ENCODE results near the gene MUSTN1. TPM values are rescaled to one million over a fixed set of nuclear protein-coding genes. Genes with fewer than 3 reads are reported as not detected.

MUSTN1 gene
- polyA plus RNA-seq, 2 of the 4 experiments (the other 2 are of a cell fraction) = not detected

DNA sequence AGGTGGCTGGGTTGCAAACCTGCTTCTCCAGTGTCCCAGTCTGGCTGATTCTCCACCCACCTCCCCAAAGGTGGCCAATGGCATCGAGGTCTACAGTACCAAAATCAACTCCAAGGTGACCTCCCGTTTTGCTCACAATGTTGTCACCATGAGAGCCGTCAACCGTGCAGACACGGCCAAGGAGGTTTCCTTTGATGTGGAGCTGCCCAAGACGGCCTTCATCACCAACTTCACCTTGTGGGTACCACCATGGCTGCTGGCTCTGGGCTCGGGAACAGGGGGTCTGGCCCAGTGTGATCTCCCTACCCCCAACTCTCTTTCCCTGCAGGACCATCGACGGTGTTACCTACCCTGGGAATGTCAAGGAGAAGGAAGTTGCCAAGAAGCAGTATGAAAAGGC is 38.4 kb downstream of the MUSTN1 start:
- FAIRE-seq (no peak), DNase-seq (ENCODE audit: low read depth in 1 of 2, low spot score in 1 of 2) (no peak), ATAC-seq (no peak)
- ChIA-PET CTCF (no interaction called here), POLR2A (no interaction called here)
- no peaks in the 10 kb centered on the region for H3K9me3 ChIP-seq
- H3K4me2 ChIP-seq = no peak overlapping the region
- H3K27ac ChIP-seq = no peak overlapping the region
- WGBS (ENCODE audit: missing lambda C conversion rate) = 100% methylated on average over 2 of the region's 9 CpGs
- H3K4me1 ChIP-seq = no peaks in the 10 kb centered on the region
- H3K4me3 ChIP-seq = no peak overlapping the region
- TF ChIP-seq RCOR1 (IDR thresholded peaks at IDR 0.05; ENCODE audit: low read depth, low read length) = no peak

GRCh38 chr3:52795298-52795900 is 39.4 kb downstream of the MUSTN1 start:
- no peak overlapping the region for H3K4me2 ChIP-seq
- DNase-seq (ENCODE audit: low read depth in 1 of 2, low spot score in 1 of 2) (no peak), FAIRE-seq (no peak), ATAC-seq (no peak)
- no peak overlapping the region for H3K27ac ChIP-seq
- no peak overlapping the region for H3K4me3 ChIP-seq
- 51% methylated on average over 3 of the region's 9 CpGs for WGBS (ENCODE audit: missing lambda C conversion rate)
- CTCF ChIA-PET = interaction anchor here (0.5 to 3.6 kb wide), 3 partner anchors 20 to 295 kb away, joined by 3 to 11 read pairs (median 4); no protein-coding TSS in a partner anchor
- POLR2A ChIA-PET = no interaction called here
- H3K9me3 ChIP-seq = no peaks in the 10 kb centered on the region
- no peaks in the 10 kb centered on the region for H3K4me1 ChIP-seq
- TF ChIP-seq ZFP36 (IDR thresholded peaks at IDR 0.05; ENCODE audit: borderline replicate concordance, partially characterized antibody) (no peak), ELK1 (IDR thresholded peaks at IDR 0.05; ENCODE audit: low read depth, low read length) (no peak), PHF8 (IDR thresholded peaks at IDR 0.05; ENCODE audit: borderline replicate concordance, low read depth) (no peak), CHD2 (IDR thresholded peaks at IDR 0.05; ENCODE audit: low read length, partially characterized antibody) (no peak), CBX8 (IDR thresholded peaks at IDR 0.05) (no peak), ESRRA (IDR thresholded peaks at IDR 0.05; ENCODE audit: borderline replicate concordance, low read length) (no peak), TP53 (CRISPR knock-in tag; IDR thresholded peaks at IDR 0.05) (no peak), HEYL (CRISPR knock-in tag; IDR thresholded peaks at IDR 0.05) (no peak), JUN (IDR thresholded peaks at IDR 0.05) (no peak), FOXS1 (CRISPR knock-in tag; IDR thresholded peaks at IDR 0.05) (no peak), SMC3 (IDR thresholded peaks at IDR 0.05) (no peak), MAFK (IDR thresholded peaks at IDR 0.05; ENCODE audit: partially characterized antibody) (no peak), KDM5A (IDR thresholded peaks at IDR 0.05) (no peak)

DNA sequence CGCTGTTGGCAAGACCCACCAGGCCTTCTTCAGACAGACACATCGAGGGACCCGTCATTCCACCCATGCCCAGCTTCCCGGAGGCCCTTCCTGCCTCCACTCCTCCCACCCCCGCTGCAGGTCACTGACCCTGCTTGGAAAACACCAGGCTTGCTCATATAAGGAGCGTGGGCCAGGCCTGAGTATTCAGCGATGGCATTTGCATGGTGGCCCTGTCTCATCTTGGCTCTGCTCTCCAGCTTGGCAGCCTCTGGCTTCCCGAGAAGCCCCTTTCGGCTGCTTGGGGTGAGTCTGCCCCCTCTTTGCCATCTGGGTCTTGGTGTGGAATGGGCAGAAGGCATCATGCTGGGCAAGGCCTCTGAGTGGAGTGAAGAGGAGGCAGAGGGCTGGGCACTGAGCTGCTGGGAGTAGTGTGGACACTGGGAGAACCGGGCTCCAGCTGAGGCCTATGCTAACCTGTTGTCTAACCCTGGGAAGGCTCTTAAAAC is 40.2 kb downstream of the MUSTN1 start, which contains the start of gene ITIH3:
Gene ITIH3 (plus strand): TSS at position 185 of the 488 bp plus-strand sequence. CDS start 8 bp downstream, at position 193.
- H3K4me2 ChIP-seq = no peak within 1 kb of the TSS
- DNase-seq (ENCODE audit: low read depth in 1 of 2, low spot score in 1 of 2) (no peak), ATAC-seq (no peak), FAIRE-seq (no peak)
- TF ChIP-seq RCOR1 (IDR thresholded peaks at IDR 0.05; ENCODE audit: low read depth, low read length) (no peak), MAZ (IDR thresholded peaks at IDR 0.05; ENCODE audit: borderline replicate concordance, low read depth, low read length) (no peak), EP300 (IDR thresholded peaks at IDR 0.05) (no peak), PBX3 (IDR thresholded peaks at IDR 0.05) (no peak), BHLHE40 (IDR thresholded peaks at IDR 0.05; ENCODE audit: low read depth, low read length) (no peak), HOXB5 (CRISPR knock-in tag; IDR thresholded peaks at IDR 0.05) (no peak), ELK1 (IDR thresholded peaks at IDR 0.05; ENCODE audit: low read depth, low read length) (no peak), NR3C1 (IDR thresholded peaks at IDR 0.05) (no peak), KDM5A (IDR thresholded peaks at IDR 0.05) (no peak), ZNF302 (CRISPR knock-in tag; IDR thresholded peaks at IDR 0.05) (no peak), RNF2 (IDR thresholded peaks at IDR 0.05; ENCODE audit: borderline replicate concordance, low read depth) (no peak), JUN (IDR thresholded peaks at IDR 0.05) (no peak), TP53 (CRISPR knock-in tag; IDR thresholded peaks at IDR 0.05) (no peak), POLR2A (IDR thresholded peaks at IDR 0.05; ENCODE audit: low read length) (no peak), ZC3H11A (IDR thresholded peaks at IDR 0.05) (no peak), NPAS2 (CRISPR knock-in tag; IDR thresholded peaks at IDR 0.05; ENCODE audit: borderline replicate concordance) (no peak), RAD21 (conservative IDR thresholded peaks at IDR 0.05 in 1 of 2, IDR thresholded peaks at IDR 0.05 in 1 of 2) (no peak), KDM1A (IDR thresholded peaks at IDR 0.05; ENCODE audit: low read depth) (no peak), CBX8 (IDR thresholded peaks at IDR 0.05) (no peak)
- TF ChIP-seq, protein P1, sequence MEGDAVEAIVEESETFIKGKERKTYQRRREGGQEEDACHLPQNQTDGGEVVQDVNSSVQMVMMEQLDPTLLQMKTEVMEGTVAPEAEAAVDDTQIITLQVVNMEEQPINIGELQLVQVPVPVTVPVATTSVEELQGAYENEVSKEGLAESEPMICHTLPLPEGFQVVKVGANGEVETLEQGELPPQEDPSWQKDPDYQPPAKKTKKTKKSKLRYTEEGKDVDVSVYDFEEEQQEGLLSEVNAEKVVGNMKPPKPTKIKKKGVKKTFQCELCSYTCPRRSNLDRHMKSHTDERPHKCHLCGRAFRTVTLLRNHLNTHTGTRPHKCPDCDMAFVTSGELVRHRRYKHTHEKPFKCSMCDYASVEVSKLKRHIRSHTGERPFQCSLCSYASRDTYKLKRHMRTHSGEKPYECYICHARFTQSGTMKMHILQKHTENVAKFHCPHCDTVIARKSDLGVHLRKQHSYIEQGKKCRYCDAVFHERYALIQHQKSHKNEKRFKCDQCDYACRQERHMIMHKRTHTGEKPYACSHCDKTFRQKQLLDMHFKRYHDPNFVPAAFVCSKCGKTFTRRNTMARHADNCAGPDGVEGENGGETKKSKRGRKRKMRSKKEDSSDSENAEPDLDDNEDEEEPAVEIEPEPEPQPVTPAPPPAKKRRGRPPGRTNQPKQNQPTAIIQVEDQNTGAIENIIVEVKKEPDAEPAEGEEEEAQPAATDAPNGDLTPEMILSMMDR (IDR thresholded peaks at IDR 0.05) = no peak
- ChIA-PET CTCF (interaction anchor here (0.9 to 3.6 kb wide), 2 partner anchors 21 to 25 kb away, joined by 3 to 11 read pairs; no protein-coding TSS in a partner anchor), POLR2A (no interaction called here)
- no peaks in the 10 kb centered on the region for H3K9me3 ChIP-seq
- no peaks in the 10 kb centered on the region for H3K4me1 ChIP-seq
- no peak within 1 kb of the TSS for H3K27ac ChIP-seq
- WGBS (ENCODE audit: missing lambda C conversion rate) = 74% methylated on average over 10 of the region's 10 CpGs
- no peak within 1 kb of the TSS for H3K4me3 ChIP-seq
